ENCODE measurements around the gene ECI2.
A peak's percentile ranks its signal among the peaks of the same experiment; 100 is the strongest.

ECI2 gene

GRCh38 chr6:4130357-4130987, 4.9 kb downstream of the ECI2 start:
- no peak for DNase-seq (ENCODE audit: low read depth)
- H3K4me3 ChIP-seq (ENCODE audit: low read depth, low read length): no peak overlapping the region
- no peak for TF ChIP-seq CTCF (conservative IDR thresholded peaks at IDR 0.05; ENCODE audit: low read depth, low read length)

- TF ChIP-seq CTCF (conservative IDR thresholded peaks at IDR 0.05; ENCODE audit: low read depth, low read length): no peak
- no peak overlapping the region for H3K4me3 ChIP-seq (ENCODE audit: low read depth, low read length)
- DNase-seq (ENCODE audit: low read depth): no peak
Measured at GRCh38 chr6:4129446-4129845, 5.9 kb downstream of the ECI2 start.

GRCh38 chr6:4128748-4129147, 6.6 kb downstream of the ECI2 start:
- peak; percentile 57 for DNase-seq (ENCODE audit: low read depth)
- no peak overlapping the region for H3K4me3 ChIP-seq (ENCODE audit: low read depth, low read length)
- TF ChIP-seq CTCF (conservative IDR thresholded peaks at IDR 0.05; ENCODE audit: low read depth, low read length): no peak

- H3K4me3 ChIP-seq (ENCODE audit: low read depth, low read length): no peak overlapping the region
- no peak for TF ChIP-seq CTCF (conservative IDR thresholded peaks at IDR 0.05; ENCODE audit: low read depth, low read length)
- no peak for DNase-seq (ENCODE audit: low read depth)
Measured at GRCh38 chr6:4128072-4128471, 7.3 kb downstream of the ECI2 start.

GRCh38 chr6:4125933-4126864, 9.2 kb downstream of the ECI2 start:
- no peak overlapping the region for H3K4me3 ChIP-seq (ENCODE audit: low read depth, low read length)
- peak; percentile 95 for DNase-seq (ENCODE audit: low read depth)
- peak; percentile 58 for TF ChIP-seq CTCF (conservative IDR thresholded peaks at IDR 0.05; ENCODE audit: low read depth, low read length)

- DNase-seq (ENCODE audit: low read depth): peak; percentile 62
- no peak for TF ChIP-seq CTCF (conservative IDR thresholded peaks at IDR 0.05; ENCODE audit: low read depth, low read length)
- no peak overlapping the region for H3K4me3 ChIP-seq (ENCODE audit: low read depth, low read length)
Measured at GRCh38 chr6:4125500-4125899, 9.9 kb downstream of the ECI2 start.

Measured in choroid plexus epithelial cell (primary cell).